GM12878 (cell line): ENCODE measurements around the gene GID8. TPM values are rescaled to one million over a fixed set of nuclear protein-coding genes. Genes with fewer than 3 reads are reported as not detected.

Experiments
- ATAC-seq: fragments of 200-7000 bp; cut with Tn5 transposase; 3 replicates; pipeline ENCODE4 v1.9.1; 2020; ENCODE audit warnings: mild to moderate bottlenecking, moderate library complexity
- BruUV-seq: library from RNA; stranded (reverse); fragments of 400-500 nt; replicated peaks from 2 replicates; lab custom pipeline; 2021; lab: Mats Ljungman, UMichigan
- CTCF ChIA-PET: fragments of 300-600 bp; sonication (Branson Sonifier 250); formaldehyde crosslinking; extraction: SDS; loops from one replicate; lab custom pipeline; 2021; ENCODE audit warnings: inconsistent platforms; lab: Yijun Ruan, JAX
- POLR2A ChIA-PET: fragments of 350-600 bp; formaldehyde crosslinking; extraction: SDS; loops from one replicate; lab custom pipeline; 2021; ENCODE audit warnings: inconsistent platforms; lab: Charles Lee
- RAD21 ChIA-PET: fragments of 300-600 bp; sonication (Branson Sonifier 250); formaldehyde crosslinking; loops from one replicate; lab custom pipeline; 2023; ENCODE audit warnings: antibody characterized with exemption; ENCODE audit not compliant: unreplicated experiment; lab: Charles Lee
- SMC1A ChIA-PET: fragments of 300-600 bp; sonication (Branson Sonifier 250); formaldehyde crosslinking; loops from one replicate; lab custom pipeline; 2023; ENCODE audit not compliant: unreplicated experiment, uncharacterized antibody; lab: Charles Lee
- DNase-seq: peaks from one replicate; pipeline ENCODE4 v3.0.0-alpha.2; 2011; ENCODE audit warnings: low read depth, low spot score
- FAIRE-seq: peaks from 3 replicates; lab custom pipeline; 2011; peaks lifted over from hg19 to GRCh38; lab: Jason Lieb, UNC
- H2AFZ ChIP-seq: 2 replicates; pipeline ENCODE4 v1.6.0; 2011; ENCODE audit warnings: low read depth, low read length, control low read depth; ENCODE audit not compliant: control insufficient read depth
- H3K27ac ChIP-seq: 2 replicates; pipeline ENCODE4 v1.5.1; 2011; ENCODE audit warnings: control low read depth; ENCODE audit not compliant: control insufficient read depth, insufficient read depth
- H3K27me3 ChIP-seq, 2 experiments: replicated peaks in 1 of 2; 2 replicates each; pipeline versions ENCODE4 v1.6.0 to v1.6.1; 2011; ENCODE audit warnings: low read length in 1 of 2; ENCODE audit not compliant: control insufficient read depth in 2 of 2, insufficient read depth in 2 of 2
- H3K36me3 ChIP-seq, 2 experiments: 2 replicates each; pipeline ENCODE4 v1.5.1; 2011; ENCODE audit warnings: low read length in 1 of 2; ENCODE audit not compliant: control insufficient read depth in 2 of 2, insufficient read depth in 2 of 2
- H3K4me1 ChIP-seq: 2 replicates; pipeline ENCODE4 v1.6.1; 2011; ENCODE audit warnings: mild to moderate bottlenecking, low read length, moderate library complexity, mixed read lengths; ENCODE audit not compliant: control insufficient read depth, insufficient read depth
- H3K4me2 ChIP-seq: 2 replicates; pipeline ENCODE4 v1.6.0; 2011; ENCODE audit warnings: control low read depth; ENCODE audit not compliant: control insufficient read depth, insufficient read depth
- H3K4me3 ChIP-seq: fragments of 200-600 bp; sonication (generic); 2 replicates; pipeline ENCODE4 v1.5.1; 2016
- H3K79me2 ChIP-seq: 2 replicates; pipeline ENCODE4 v1.6.0; 2011; ENCODE audit warnings: low read length; ENCODE audit not compliant: control insufficient read depth, insufficient read depth
- H3K9ac ChIP-seq: 2 replicates; pipeline ENCODE4 v1.8.0; 2011; ENCODE audit warnings: low read length, control low read depth, mixed read lengths; ENCODE audit not compliant: control insufficient read depth, insufficient read depth
- H3K9me3 ChIP-seq: replicated peaks from 3 replicates; pipeline ENCODE4 v1.5.1; 2011; ENCODE audit warnings: mild to moderate bottlenecking, low read length; ENCODE audit not compliant: control insufficient read depth, insufficient read depth
- H4K20me1 ChIP-seq: 2 replicates; pipeline ENCODE4 v1.6.0; 2011; ENCODE audit not compliant: control insufficient read depth, insufficient read depth
- BCLAF1 ChIP-seq: fragments of 450-650 bp; IDR thresholded peaks from 2 replicates; pipeline ENCODE4 v1.6.1; 2017; ENCODE audit warnings: antibody characterized with exemption, mild to moderate bottlenecking, moderate library complexity
- CUX1 ChIP-seq: IDR thresholded peaks from 2 replicates; pipeline ENCODE4 v1.6.1; 2012; ENCODE audit warnings: improper control_type of control experiment, low read depth, low read length; ENCODE audit not compliant: insufficient replicate concordance
- FOS ChIP-seq: IDR thresholded peaks from 3 replicates; pipeline ENCODE4 v1.6.1; 2011; ENCODE audit warnings: borderline replicate concordance; ENCODE audit not compliant: insufficient read length; ENCODE audit errors: extremely low read depth
- GABPA ChIP-seq: IDR thresholded peaks from 2 replicates; pipeline ENCODE4 v1.6.1; 2014; ENCODE audit warnings: antibody characterized with exemption, low read depth, mild to moderate bottlenecking, inconsistent platforms
- IRF4 ChIP-seq: IDR thresholded peaks from 2 replicates; pipeline ENCODE4 v1.6.1; 2011; ENCODE audit warnings: low read depth, low read length
- KAT2A ChIP-seq: conservative IDR thresholded peaks from 2 replicates; pipeline ENCODE4 v1.6.1; 2011; ENCODE audit warnings: low read depth, low read length; ENCODE audit not compliant: control insufficient read depth
- RELB ChIP-seq: fragments of 450-650 bp; IDR thresholded peaks from 2 replicates; pipeline ENCODE4 v1.6.1; 2017; ENCODE audit warnings: low read depth, mild to moderate bottlenecking, moderate library complexity
- SREBF1 ChIP-seq: IDR thresholded peaks from 2 replicates; pipeline ENCODE4 v1.6.1; 2012; ENCODE audit warnings: mild to moderate bottlenecking, low read length
- WGBS: methylation state at CpG from one replicate; pipeline ENCODE4 v1.1.6; 2016; ENCODE audit warnings: low lambda C conversion rate; ENCODE audit not compliant: insufficient replicate concordance, insufficient coverage; ENCODE audit errors: missing lambda C conversion rate; 5-methylcytosine and 5-hydroxymethylcytosine counted together
- in situ Hi-C: fragments of 300-500 bp; cut with MboI; formaldehyde crosslinking; loops from 9 replicates; pipeline ENCODE4 v1.14.3; 2018; ENCODE audit warnings: mixed read lengths
- intact Hi-C: fragments of 100-400 bp; cut with micrococcal nuclease; formaldehyde crosslinking; loops from one replicate; pipeline ENCODE4 v1.14.2; 2022; ENCODE audit not compliant: unreplicated experiment
- polyA plus RNA-seq, 11 experiments: library from polyadenylated mRNA; depleted of rRNA in 4 of 11; unstranded in 6 of 11; stranded (reverse) in 5 of 11; fragments of >200 nt; fragmentation: Nextera tagmentation in 4 of 11; fragmentation: Illumina TruSeq in 1 of 11; extraction: Ambion mirVana in 4 of 11; extraction: Trizol in 1 of 11; gene quantifications; 1 replicate in 1 of 11; 2 replicates in 10 of 11; pipeline versions ENCODE4 v1.2.1 to v1.2.3, GENCODE V29; 2011 to 2016; ENCODE audit warnings: inconsistent platforms in 2 of 11, missing spikeins in 2 of 11, low read depth in 1 of 11
- total RNA-seq, 4 experiments: library from RNA; depleted of rRNA in 3 of 4; stranded (reverse); fragments of >200 nt in 3 of 4; fragmentation: Illumina TruSeq in 1 of 4; extraction: Trizol in 1 of 4; gene quantifications; 2 replicates each; pipeline versions ENCODE4 v1.2.1 to v1.2.3, GENCODE V29; 2013 to 2021
- TF ChIP-seq, protein P1 (sequence below): IDR thresholded peaks from 2 replicates; pipeline ENCODE4 v1.6.1; 2011; ENCODE audit warnings: low read depth, low read length, improper control_type of control experiment, borderline replicate concordance
- TF ChIP-seq, protein P2 (sequence below): fragments of 450-650 bp; conservative IDR thresholded peaks from 2 replicates; pipeline ENCODE4 v1.6.1; 2017; ENCODE audit warnings: mild to moderate bottlenecking, moderate library complexity

Gene GID8
- total and polyA plus RNA-seq, 10 of the 15 experiments (the other 5 are each of a cell fraction or from before 2014, with no cell fraction given): 12.0 to 33.8 (median 22.2) TPM

DNA sequence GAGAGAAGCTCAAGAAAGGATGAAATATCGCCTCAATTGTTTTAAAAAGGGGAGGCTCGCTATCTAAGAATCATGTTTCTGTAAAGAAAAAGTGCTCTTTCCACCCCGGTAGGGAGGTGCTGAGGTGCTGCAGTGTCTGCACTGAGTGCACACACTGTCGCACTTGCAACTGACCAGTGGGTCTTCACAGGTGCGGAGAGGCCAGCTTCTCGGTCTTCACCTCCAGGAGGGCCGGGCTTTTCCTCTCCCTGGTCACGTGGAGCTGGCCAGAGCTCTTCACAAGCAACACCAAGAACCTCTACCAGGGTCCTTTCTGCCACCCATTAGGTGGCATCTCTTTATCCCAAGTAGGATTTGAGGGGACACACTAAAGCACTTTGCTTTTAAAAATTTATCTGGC is 48.5 kb upstream of the GID8 start:
- intact Hi-C loops (no loop called here), in situ Hi-C loops (no loop called here)
- FAIRE-seq (no peak), ATAC-seq (no peak), DNase-seq (no peak)
- BruUV-seq: no TSS peak
- H3K9me3 ChIP-seq: no peaks in the 10 kb centered on the region
- no peaks in the 10 kb centered on the region for H3K27me3 ChIP-seq
- H3K36me3 ChIP-seq: peaks cover 26 to 30% of the 10 kb centered on the region in 2 experiments
- ChIA-PET CTCF (interaction anchor here (1.1 to 1.2 kb wide), 2 partner anchors 14 to 120 kb away, joined by 3 to 4 read pairs; no protein-coding TSS in a partner anchor), POLR2A (no interaction called here), SMC1A (no interaction called here), RAD21 (no interaction called here)
- 97% methylated on average over 8 of the region's 8 CpGs for WGBS
- H2AFZ ChIP-seq: no peak overlapping the region
- H3K79me2 ChIP-seq: no peaks in the 10 kb centered on the region
- no peak overlapping the region for H3K4me2 ChIP-seq
- H3K27ac ChIP-seq: no peak overlapping the region
- H3K9ac ChIP-seq: no peak overlapping the region
- H4K20me1 ChIP-seq: no peaks in the 10 kb centered on the region; the same call in 1 of the 2 replicates
- H3K4me1 ChIP-seq: no peaks in the 10 kb centered on the region
- H3K4me3 ChIP-seq: no peak overlapping the region
- no peak for TF ChIP-seq GABPA
- no peak for TF ChIP-seq KAT2A
- no peak for TF ChIP-seq RELB
- TF ChIP-seq BCLAF1: no peak
- TF ChIP-seq, protein P1, sequence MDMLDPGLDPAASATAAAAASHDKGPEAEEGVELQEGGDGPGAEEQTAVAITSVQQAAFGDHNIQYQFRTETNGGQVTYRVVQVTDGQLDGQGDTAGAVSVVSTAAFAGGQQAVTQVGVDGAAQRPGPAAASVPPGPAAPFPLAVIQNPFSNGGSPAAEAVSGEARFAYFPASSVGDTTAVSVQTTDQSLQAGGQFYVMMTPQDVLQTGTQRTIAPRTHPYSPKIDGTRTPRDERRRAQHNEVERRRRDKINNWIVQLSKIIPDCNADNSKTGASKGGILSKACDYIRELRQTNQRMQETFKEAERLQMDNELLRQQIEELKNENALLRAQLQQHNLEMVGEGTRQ: no peak
- no peak for TF ChIP-seq CUX1
- TF ChIP-seq FOS: no peak
- no peak for TF ChIP-seq SREBF1
- no peak for TF ChIP-seq IRF4
- TF ChIP-seq, protein P2, sequence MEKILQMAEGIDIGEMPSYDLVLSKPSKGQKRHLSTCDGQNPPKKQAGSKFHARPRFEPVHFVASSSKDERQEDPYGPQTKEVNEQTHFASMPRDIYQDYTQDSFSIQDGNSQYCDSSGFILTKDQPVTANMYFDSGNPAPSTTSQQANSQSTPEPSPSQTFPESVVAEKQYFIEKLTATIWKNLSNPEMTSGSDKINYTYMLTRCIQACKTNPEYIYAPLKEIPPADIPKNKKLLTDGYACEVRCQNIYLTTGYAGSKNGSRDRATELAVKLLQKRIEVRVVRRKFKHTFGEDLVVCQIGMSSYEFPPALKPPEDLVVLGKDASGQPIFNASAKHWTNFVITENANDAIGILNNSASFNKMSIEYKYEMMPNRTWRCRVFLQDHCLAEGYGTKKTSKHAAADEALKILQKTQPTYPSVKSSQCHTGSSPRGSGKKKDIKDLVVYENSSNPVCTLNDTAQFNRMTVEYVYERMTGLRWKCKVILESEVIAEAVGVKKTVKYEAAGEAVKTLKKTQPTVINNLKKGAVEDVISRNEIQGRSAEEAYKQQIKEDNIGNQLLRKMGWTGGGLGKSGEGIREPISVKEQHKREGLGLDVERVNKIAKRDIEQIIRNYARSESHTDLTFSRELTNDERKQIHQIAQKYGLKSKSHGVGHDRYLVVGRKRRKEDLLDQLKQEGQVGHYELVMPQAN: no peak
